ENCODE data around the gene RELA. TPM values are rescaled to one million over a fixed set of nuclear protein-coding genes. Genes with fewer than 3 reads are reported as not detected.

RELA gene
- total RNA-seq, 4 donors from 2014 or later = 37.8 to 72.7 (median 46.8) TPM

- no peak for ATAC-seq (ENCODE audit: low FRiP score)
Observed at GRCh38 chr11:65634440-65634839, 28.3 kb downstream of the RELA start.

GRCh38 chr11:65634109-65634436 lies 28.6 kb downstream of the RELA start:
- ATAC-seq (ENCODE audit: low FRiP score) = no peak
- DNase-seq (ENCODE audit: low spot score) = no peak
- TF ChIP-seq CTCF (IDR thresholded peaks at IDR 0.05) = no peak

More at GRCh38 chr11:65634440-65634839, 28.3 kb downstream of the RELA start:
- no peak for DNase-seq (ENCODE audit: low spot score)
- no peak for TF ChIP-seq CTCF (IDR thresholded peaks at IDR 0.05)

GRCh38 chr11:65633390-65634108 lies 29.2 kb downstream of the RELA start:
- no peak for TF ChIP-seq CTCF (IDR thresholded peaks at IDR 0.05)
- DNase-seq (ENCODE audit: low spot score) = no peak
- no peak for ATAC-seq (ENCODE audit: low FRiP score)

GRCh38 chr11:65630215-65630614 lies 32.5 kb downstream of the RELA start:
- ATAC-seq (ENCODE audit: low FRiP score) = no peak
- DNase-seq (ENCODE audit: low spot score) = no peak
- TF ChIP-seq CTCF (IDR thresholded peaks at IDR 0.05) = no peak

GRCh38 chr11:65629579-65629978 lies 33.1 kb downstream of the RELA start:
- no peak for TF ChIP-seq CTCF (IDR thresholded peaks at IDR 0.05)
- ATAC-seq (ENCODE audit: low FRiP score) (no peak), DNase-seq (ENCODE audit: low spot score) (no peak)

GRCh38 chr11:65627202-65627601 lies 35.5 kb downstream of the RELA start:
- no peak for TF ChIP-seq CTCF (IDR thresholded peaks at IDR 0.05)
- DNase-seq (ENCODE audit: low spot score) (no peak), ATAC-seq (ENCODE audit: low FRiP score) (no peak)

- ATAC-seq (ENCODE audit: low FRiP score) = peak; percentile 41
- peak in 1 of 3 donors; percentile 10 for TF ChIP-seq CTCF (IDR thresholded peaks at IDR 0.05)
- no peak for DNase-seq (ENCODE audit: low spot score)
Observed at GRCh38 chr11:65625628-65626342, 36.9 kb downstream of the RELA start.
